ENCODE results near the gene FHAD1.

FHAD1 gene

GRCh38 chr1:15331734-15332133 lies 84.7 kb downstream of the FHAD1 start:
- no peak for TF ChIP-seq CTCF (IDR thresholded peaks at IDR 0.05; ENCODE audit: borderline replicate concordance, insufficient read depth, low read depth, low read length)
- H3K4me3 ChIP-seq (ENCODE audit: low read depth, low read length), result no peak overlapping the region

GRCh38 chr1:15332525-15332924 lies 85.5 kb downstream of the FHAD1 start:
- TF ChIP-seq CTCF (IDR thresholded peaks at IDR 0.05; ENCODE audit: borderline replicate concordance, insufficient read depth, low read depth, low read length), result no peak
- H3K4me3 ChIP-seq (ENCODE audit: low read depth, low read length), result no peak overlapping the region

- TF ChIP-seq CTCF (IDR thresholded peaks at IDR 0.05; ENCODE audit: borderline replicate concordance, insufficient read depth, low read depth, low read length), result no peak
- H3K4me3 ChIP-seq (ENCODE audit: low read depth, low read length), result no peak overlapping the region
Measured at GRCh38 chr1:15332952-15333715, 86.1 kb downstream of the FHAD1 start.

- H3K4me3 ChIP-seq (ENCODE audit: low read depth, low read length), result no peak overlapping the region
- TF ChIP-seq CTCF (IDR thresholded peaks at IDR 0.05; ENCODE audit: borderline replicate concordance, insufficient read depth, low read depth, low read length), result no peak
Measured at GRCh38 chr1:15334995-15335394, 88.0 kb downstream of the FHAD1 start.

- no peak overlapping the region for H3K4me3 ChIP-seq (ENCODE audit: low read depth, low read length)
- no peak for TF ChIP-seq CTCF (IDR thresholded peaks at IDR 0.05; ENCODE audit: borderline replicate concordance, insufficient read depth, low read depth, low read length)
Measured at GRCh38 chr1:15336866-15337265, 89.8 kb downstream of the FHAD1 start.

GRCh38 chr1:15337656-15338402 lies 90.8 kb downstream of the FHAD1 start:
- TF ChIP-seq CTCF (IDR thresholded peaks at IDR 0.05; ENCODE audit: borderline replicate concordance, insufficient read depth, low read depth, low read length), result no peak
- H3K4me3 ChIP-seq (ENCODE audit: low read depth, low read length), result no peak overlapping the region

- H3K4me3 ChIP-seq (ENCODE audit: low read depth, low read length), result no peak overlapping the region
- TF ChIP-seq CTCF (IDR thresholded peaks at IDR 0.05; ENCODE audit: borderline replicate concordance, insufficient read depth, low read depth, low read length), result no peak
Measured at GRCh38 chr1:15339570-15339969, 92.5 kb downstream of the FHAD1 start.

All from GM12875 (cell line).